Keratinocyte (primary cell): ENCODE data around the gene AGAP1.

Experiments
- CTCF ChIP-seq, 3 experiments: IDR thresholded peaks in 1 of 3; conservative IDR thresholded peaks in 1 of 3; optimal IDR thresholded peaks in 1 of 3; 2 replicates in 2 of 3; 3 replicates in 1 of 3; pipeline versions ENCODE3 to v1.5.1; 2011; ENCODE audit warnings: low read length in 3 of 3, mild to moderate bottlenecking in 3 of 3, moderate library complexity in 2 of 3, control low read depth in 1 of 3, inconsistent platforms in 1 of 3; ENCODE audit not compliant: insufficient read depth in 2 of 3; ENCODE audit errors: extremely low read depth in 1 of 3
- EZH2 ChIP-seq: IDR thresholded peaks from one replicate; pipeline ENCODE4 v1.6.1; 2012; ENCODE audit warnings: inconsistent platforms, mild to moderate bottlenecking, low read length, moderate library complexity

GRCh38 chr2:236161082-236161462 is 667.2 kb downstream of the AGAP1 start:
- TF ChIP-seq CTCF (optimal IDR thresholded peaks at IDR 0.05 in 1 of 3, IDR thresholded peaks at IDR 0.05 in 1 of 3, conservative IDR thresholded peaks at IDR 0.05 in 1 of 3; ENCODE audit: extremely low read depth in 1 of 3, insufficient read depth in 2 of 3, low read length in 3 of 3) (no peak), EZH2 (no peak)
